ENCODE measurements around the gene MARK2. TPM values are rescaled to one million over a fixed set of nuclear protein-coding genes. Genes with fewer than 3 reads are reported as not detected.

The MARK2 gene
- total and polyA plus RNA-seq, 8 donors = 11.7 to 30.8 (median 21.1) TPM

DNA sequence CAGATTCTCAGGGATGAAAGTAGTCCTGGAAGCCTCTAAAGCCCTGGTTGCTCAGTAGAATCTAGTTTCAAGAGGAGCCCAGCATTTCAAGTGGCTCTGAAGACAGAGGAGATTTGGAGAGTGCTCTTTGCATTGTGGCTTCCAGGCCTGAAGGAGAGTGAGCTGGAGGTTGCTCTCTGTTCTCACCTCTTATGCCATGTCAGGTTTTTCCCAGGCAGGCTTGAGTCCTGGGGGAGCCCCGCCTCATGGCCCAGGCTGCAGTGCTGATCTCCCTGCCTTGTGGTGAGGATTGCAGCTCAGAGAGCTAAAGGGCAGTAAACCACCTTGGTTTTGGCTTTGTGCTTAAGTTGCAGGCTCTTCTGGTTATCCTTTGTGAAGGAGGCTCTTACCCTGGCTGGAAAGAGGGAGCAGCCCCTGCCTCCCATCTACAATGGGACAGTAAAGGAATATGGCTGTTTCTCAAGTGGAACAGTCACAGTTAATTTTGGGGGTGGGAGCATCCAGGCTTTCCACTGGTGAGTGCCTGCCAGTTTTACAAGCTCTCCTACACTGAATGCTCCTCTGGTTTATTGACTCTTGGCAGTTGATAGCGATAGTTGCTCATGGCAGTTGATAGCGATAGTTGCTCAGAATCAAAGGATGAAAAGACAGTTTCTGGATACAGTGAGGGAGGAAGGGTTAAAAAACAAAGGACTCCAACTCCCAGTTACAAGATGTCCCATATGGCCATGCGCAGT, 45.5 kb downstream of the MARK2 start:
- intact Hi-C loops (cut with DNase I) = no loop called here
- no peak for DNase-seq
- H3K36me3 ChIP-seq = no peaks in the 10 kb centered on the region
- peaks cover 16 to 34% (median 24%) of the 10 kb centered on the region in 3 donors for H3K4me1 ChIP-seq
- ATAC-seq = no peak
- H3K27ac ChIP-seq = no peak overlapping the region
- no peak for TF ChIP-seq CTCF (IDR thresholded peaks at IDR 0.05)
- no peaks in the 10 kb centered on the region for H3K27me3 ChIP-seq
- FAIRE-seq = no peak
- H3K4me3 ChIP-seq = no peak overlapping the region
- WGBS, 2 donors = 54% methylated on average over 4 of the region's 4 CpGs
- H3K9me3 ChIP-seq = no peaks in the 10 kb centered on the region

GRCh38 chr11:63887386-63887999, 48.6 kb downstream of the MARK2 start:
- TF ChIP-seq CTCF (IDR thresholded peaks at IDR 0.05) = no peak
- peak overlapping the region; percentile 63 to 92 (median 79) for H3K27ac ChIP-seq
- H3K27me3 ChIP-seq = no peaks in the 10 kb centered on the region
- peak overlapping the region in 2 of 4 donors; percentile 34 to 46 for H3K4me3 ChIP-seq
- no peak for DNase-seq
- no peaks in the 10 kb centered on the region for H3K36me3 ChIP-seq
- peaks cover 30 to 39% (median 38%) of the 10 kb centered on the region in 3 donors for H3K4me1 ChIP-seq
- intact Hi-C loops (cut with DNase I) = loop anchor here in 1 of 3 donors (5.0 kb wide), 1 partner anchor 45 kb away; no protein-coding TSS in a partner anchor
- no peaks in the 10 kb centered on the region for H3K9me3 ChIP-seq
- WGBS, 2 donors = 31 to 33% methylated on average over 6 of the region's 6 CpGs
- FAIRE-seq = no peak
- no peak for ATAC-seq

DNA sequence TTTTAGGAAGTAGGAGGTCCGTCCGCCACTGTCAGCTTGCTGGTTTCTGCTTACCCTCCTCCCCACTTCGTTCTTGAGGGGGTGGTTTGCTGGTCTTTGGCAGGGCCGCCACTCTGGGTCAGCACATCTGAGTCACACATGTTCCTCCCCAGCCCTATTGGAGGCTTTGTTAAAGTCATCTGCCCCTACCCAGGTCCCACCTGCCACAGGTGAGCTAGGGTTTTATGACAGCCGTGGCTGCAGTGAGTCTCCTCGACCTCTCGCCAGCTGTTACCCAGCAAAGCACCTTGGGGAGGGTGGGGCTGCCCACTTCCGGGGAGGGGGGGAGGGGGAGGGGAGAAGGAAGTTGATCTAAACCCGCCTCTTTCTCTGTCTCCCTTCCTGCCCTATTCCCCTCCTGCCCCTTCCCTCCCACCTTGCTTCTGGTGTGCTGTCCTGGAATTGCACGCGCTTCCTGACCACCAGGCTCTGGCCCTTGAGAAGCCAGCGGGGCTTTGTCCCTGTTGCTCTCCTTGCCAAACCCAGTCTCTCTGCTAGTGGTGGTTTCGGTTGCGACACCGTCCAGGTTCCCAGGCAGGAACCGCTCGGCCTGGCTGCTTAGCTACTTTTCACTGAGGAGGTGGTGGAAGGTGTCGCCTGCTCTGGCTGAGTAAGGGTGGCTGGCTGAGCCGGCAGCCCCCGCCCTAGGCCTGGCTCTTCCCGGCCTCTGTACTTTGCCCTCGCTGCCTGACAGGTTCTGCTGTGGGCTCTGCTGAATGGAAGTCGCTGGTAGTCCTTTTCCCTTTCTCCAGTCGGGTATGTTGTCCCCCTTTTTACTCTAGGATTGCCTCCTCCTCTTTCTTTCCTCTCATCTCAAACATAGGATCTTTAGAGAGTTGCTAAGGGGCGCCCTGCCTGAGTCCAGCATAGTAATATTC, 49.5 kb downstream of the MARK2 start:
- Histone ChIP-seq H3K4me1 (peaks cover 30 to 39% (median 38%) of the 10 kb centered on the region in 3 donors), H3K9me3 (no peaks in the 10 kb centered on the region), H3K27me3 (no peaks in the 10 kb centered on the region), H3K36me3 (no peaks in the 10 kb centered on the region), H3K27ac (peak overlapping the region; percentile 63 to 92 (median 79)), H3K4me3 (peak overlapping the region; percentile 19 to 46 (median 26))
- intact Hi-C loops (cut with DNase I) = loop anchor here in 1 of 3 donors (5.0 kb wide), 1 partner anchor 46 kb away; no protein-coding TSS in a partner anchor
- peak; percentile 75 to 86 (median 82) for DNase-seq
- ATAC-seq = peak; percentile 86 to 90 (median 88)
- TF ChIP-seq CTCF (IDR thresholded peaks at IDR 0.05) = no peak
- no peak for FAIRE-seq
- 4 to 5% methylated on average over 23 to 25 of the region's 25 CpGs for WGBS, 2 donors

- Histone ChIP-seq H3K9me3 (no peaks in the 10 kb centered on the region), H3K36me3 (no peaks in the 10 kb centered on the region), H3K27ac (peak overlapping the region; percentile 63 to 92 (median 79)), H3K4me1 (peaks cover 26 to 36% (median 33%) of the 10 kb centered on the region in 3 donors), H3K27me3 (no peaks in the 10 kb centered on the region), H3K4me3 (peak overlapping the region in 2 of 4 donors; percentile 34 to 46)
- TF ChIP-seq CTCF (IDR thresholded peaks at IDR 0.05) = no peak
- ATAC-seq (peak in 2 of 4 donors; percentile 26 to 46), FAIRE-seq (no peak), DNase-seq (no peak)
- WGBS, 2 donors = 34 to 41% methylated on average over 6 of the region's 6 CpGs
- intact Hi-C loops (cut with DNase I) = loop anchor here in 1 of 3 donors (5.0 kb wide), 1 partner anchor 47 kb away; no protein-coding TSS in a partner anchor
Measured at GRCh38 chr11:63889344-63889743, 50.4 kb downstream of the MARK2 start.

All from pancreas (tissue), 10 donors.